K562 (cell line): ENCODE data around the gene TMEM176B. TPM values are rescaled to one million over a fixed set of nuclear protein-coding genes. Genes with fewer than 3 reads are reported as not detected.

Experiments
- ATAC-seq: fragments of 200-7000 bp; cut with Tn5 transposase; 3 replicates; pipeline ENCODE4 v1.9.1; 2020; ENCODE audit warnings: moderate library complexity
- BruUV-seq: library from RNA; stranded (reverse); fragments of 400-500 nt; replicated peaks from 2 replicates; lab custom pipeline; 2021; lab: Mats Ljungman, UMichigan
- CTCF ChIA-PET: fragments of 300-600 bp; formaldehyde crosslinking; extraction: SDS; loops from one replicate; lab custom pipeline; 2021; ENCODE audit warnings: low intra/inter-chr PET ratio; lab: Yijun Ruan, JAX
- POLR2A ChIA-PET: fragments of 300-600, 350-650 bp; sonication (Branson Sonifier 250); formaldehyde crosslinking; extraction: SDS; loops from one replicate; lab custom pipeline; 2021; ENCODE audit warnings: antibody characterized with exemption, inconsistent platforms; lab: Yijun Ruan, JAX
- DNase-seq, 4 experiments: peaks; one replicate each; pipeline versions ENCODE4 v3.0.0 to v3.0.0-alpha.2; 2011 to 2018; ENCODE audit warnings: low spot score in 3 of 4, mixed read lengths in 3 of 4; ENCODE audit errors: extremely low read depth in 1 of 4
- FAIRE-seq: peaks from 2 replicates; lab custom pipeline; 2011; peaks lifted over from hg19 to GRCh38; lab: Jason Lieb, UNC
- H2AFZ ChIP-seq: 2 replicates; pipeline ENCODE4 v1.6.0; 2011; ENCODE audit warnings: low read depth, low read length, control low read depth, inconsistent platforms
- H3K27ac ChIP-seq: fragments of 200-600 bp; 3 replicates; pipeline ENCODE4 v1.8.0; 2011; ENCODE audit warnings: low read depth, mild to moderate bottlenecking, control low read depth, inconsistent platforms, low read length, moderate library complexity, mixed read lengths; ENCODE audit errors: extremely low read depth
- H3K27me3 ChIP-seq, 2 experiments: fragments of 300-600 bp in 1 of 2; 2 replicates in 1 of 2; 3 replicates in 1 of 2; pipeline versions ENCODE4 v1.6.0 to v1.8.0; 2011; ENCODE audit warnings: inconsistent platforms in 2 of 2, low read length in 2 of 2, mild to moderate bottlenecking in 1 of 2, mixed read lengths in 1 of 2, moderate library complexity in 1 of 2; ENCODE audit not compliant: control insufficient read depth in 2 of 2, insufficient read depth in 2 of 2
- H3K36me3 ChIP-seq: fragments of 300-600 bp; 3 replicates; pipeline ENCODE4 v1.8.0; 2011; ENCODE audit warnings: mild to moderate bottlenecking, low read length, inconsistent platforms; ENCODE audit not compliant: control insufficient read depth, insufficient read depth
- H3K4me1 ChIP-seq, 2 experiments: fragments of 200-600 bp in 1 of 2; replicated peaks in 1 of 2; 2 replicates in 1 of 2; 3 replicates in 1 of 2; pipeline versions ENCODE4 v1.5.1 to v1.8.0; 2011; ENCODE audit warnings: inconsistent platforms in 2 of 2, low read length in 2 of 2, mild to moderate bottlenecking in 1 of 2, mixed read lengths in 1 of 2, moderate library complexity in 1 of 2; ENCODE audit not compliant: control insufficient read depth in 2 of 2, insufficient read depth in 2 of 2
- H3K4me2 ChIP-seq: 2 replicates; pipeline ENCODE4 v1.6.1; 2011; ENCODE audit warnings: low read length, control low read depth, inconsistent platforms, mixed read lengths; ENCODE audit not compliant: insufficient read depth
- H3K4me3 ChIP-seq: fragments of 200-600 bp; sonication (generic), shearing (Covaris generic); 2 replicates; pipeline ENCODE4 v1.5.1; 2016; ENCODE audit warnings: control low read depth, inconsistent platforms
- H3K79me2 ChIP-seq: fragments of 200-600 bp; 3 replicates; pipeline ENCODE4 v1.8.0; 2011; ENCODE audit warnings: low read length, inconsistent platforms; ENCODE audit not compliant: control insufficient read depth, insufficient read depth
- H3K9ac ChIP-seq, 2 experiments: 2 replicates each; pipeline versions ENCODE4 v1.6.0 to v1.6.1; 2011; ENCODE audit warnings: low read depth in 2 of 2, low read length in 2 of 2, control low read depth in 1 of 2, inconsistent platforms in 1 of 2, mild to moderate bottlenecking in 1 of 2, mixed read lengths in 1 of 2; ENCODE audit not compliant: insufficient read depth in 1 of 2
- H3K9me1 ChIP-seq: one replicate; pipeline ENCODE4 v1.6.0; 2011; ENCODE audit warnings: inconsistent platforms, mild to moderate bottlenecking, low read length, moderate library complexity; ENCODE audit not compliant: control insufficient read depth, insufficient read depth
- H3K9me3 ChIP-seq: replicated peaks from 2 replicates; pipeline ENCODE4 v1.5.1; 2011; ENCODE audit warnings: low read depth, low read length, inconsistent platforms; ENCODE audit not compliant: control insufficient read depth, insufficient read depth
- H4K20me1 ChIP-seq: replicated peaks from 2 replicates; pipeline ENCODE4 v1.6.1; 2011; ENCODE audit warnings: low read length, inconsistent platforms, mixed read lengths; ENCODE audit not compliant: control insufficient read depth, insufficient read depth
- ARHGAP35 ChIP-seq: fragments of 450-650 bp; IDR thresholded peaks from 2 replicates; pipeline ENCODE4 v1.6.1; 2018; ENCODE audit not compliant: partially characterized antibody
- ARNT ChIP-seq, 2 experiments: fragments of 450-650 bp; IDR thresholded peaks; 2 replicates each; pipeline ENCODE4 v1.6.1; 2016; ENCODE audit warnings: mild to moderate bottlenecking in 1 of 2
- BCOR ChIP-seq: fragments of 450-650 bp; IDR thresholded peaks from 2 replicates; pipeline ENCODE4 v1.6.1; 2016
- FOS ChIP-seq: IDR thresholded peaks from 3 replicates; pipeline ENCODE4 v1.6.1; 2011; ENCODE audit not compliant: insufficient read length; ENCODE audit errors: extremely low read depth
- MAZ ChIP-seq, 2 experiments: fragments of 450-650 bp in 1 of 2; sonication (generic) in 1 of 2; formaldehyde crosslinking; IDR thresholded peaks in 1 of 2; conservative IDR thresholded peaks in 1 of 2; 2 replicates each; pipeline versions ENCODE4 v1.4.0 to v1.5.0; 2020; ENCODE audit warnings: mild to moderate bottlenecking in 1 of 2, missing genetic modification reagents in 1 of 2
- RBM25 ChIP-seq: fragments of 200-400 bp; formaldehyde crosslinking; IDR thresholded peaks from 2 replicates; pipeline ENCODE4 v1.6.1; 2018; ENCODE audit warnings: low read length, low read depth, moderate library complexity; ENCODE audit not compliant: severe bottlenecking
- SREBF1 ChIP-seq: fragments of 150-350 bp; IDR thresholded peaks from 2 replicates; pipeline ENCODE4 v1.6.1; 2014; ENCODE audit warnings: antibody characterized with exemption, low read depth, low read length, borderline replicate concordance
- ZBTB17 ChIP-seq: fragments of 450-650 bp; formaldehyde crosslinking; IDR thresholded peaks from 2 replicates; pipeline ENCODE4 v1.4.0; 2020; ENCODE audit warnings: mild to moderate bottlenecking
- ZNF644 ChIP-seq: fragments of 200-800 bp; sonication (Bioruptor generic); IDR thresholded peaks from 2 replicates; pipeline ENCODE4 v1.6.1; 2016; ENCODE audit warnings: low read depth, missing genetic modification characterization, missing compliant biosample characterization
- WGBS: fragments of 100-300 bp; shearing (Covaris generic); methylation state at CpG from one replicate; pipeline ENCODE4 v1.1.6; 2016; ENCODE audit warnings: low coverage, mixed read lengths; ENCODE audit not compliant: insufficient coverage; ENCODE audit errors: missing lambda C conversion rate; 5-methylcytosine and 5-hydroxymethylcytosine counted together
- in situ Hi-C: fragments of 300-500 bp; cut with MboI; formaldehyde crosslinking; loops from 4 replicates; pipeline ENCODE4 v1.15.0; 2018; ENCODE audit warnings: inconsistent platforms, mixed read lengths
- intact Hi-C: fragments of 100-400 bp; cut with micrococcal nuclease; formaldehyde crosslinking; loops from 2 replicates; pipeline ENCODE4 v1.14.2; 2022
- polyA plus RNA-seq, 8 experiments: library from polyadenylated mRNA; depleted of rRNA in 4 of 8; stranded (reverse) in 5 of 8; unstranded in 3 of 8; fragments of >200 nt; fragmentation: Nextera tagmentation in 2 of 8; fragmentation: Illumina TruSeq in 1 of 8; extraction: Ambion mirVana in 2 of 8; extraction: Trizol in 1 of 8; gene quantifications; 2 replicates each; pipeline versions ENCODE4 v1.2.1 to v1.2.3, GENCODE V29; 2011 to 2014; ENCODE audit warnings: inconsistent platforms in 1 of 8, missing spikeins in 1 of 8
- total RNA-seq, 7 experiments: library from RNA; depleted of rRNA in 6 of 7; stranded (reverse); fragments of >200 nt in 6 of 7; fragmentation: Illumina TruSeq in 2 of 7; extraction: Trizol in 2 of 7; gene quantifications; 2 replicates each; pipeline versions ENCODE4 v1.2.1 to v1.2.3, GENCODE V29; 2011 to 2021; ENCODE audit warnings: low replicate concordance in 1 of 7

TMEM176B gene
- total and polyA plus RNA-seq, 9 of the 15 experiments (the other 6 are each of a cell fraction or from before 2014, with no cell fraction given) = 0.19 to 0.60 TPM; not detected in 7

DNA sequence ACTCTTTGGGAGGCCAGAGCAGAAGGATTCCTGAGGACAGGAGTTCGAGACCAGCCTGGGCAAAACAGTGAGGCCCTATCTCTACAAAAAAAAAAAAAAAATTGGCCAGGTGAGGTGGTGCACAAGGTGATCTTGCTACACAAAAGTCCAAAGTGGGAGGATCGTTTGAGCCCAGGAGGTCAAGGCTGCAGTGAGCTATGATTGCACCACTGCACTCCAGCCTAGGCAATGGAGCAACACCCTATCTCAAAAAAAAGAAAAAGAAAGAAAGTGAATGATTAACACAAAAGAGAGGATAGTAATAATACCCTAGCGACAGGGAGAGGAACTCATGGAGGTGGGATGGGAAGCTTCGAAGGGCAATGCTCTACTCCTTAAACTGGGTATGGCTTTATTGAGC, 30.4 kb downstream of the TMEM176B start:
- no peak for FAIRE-seq
- intact Hi-C loops (no loop called here), in situ Hi-C loops (loop anchor here (25.0 kb wide), 1 partner anchor 482 kb away; no protein-coding TSS in a partner anchor)
- Histone ChIP-seq H3K79me2 (no peaks in the 10 kb centered on the region), H4K20me1 (no peaks in the 10 kb centered on the region), H3K27ac (no peak overlapping the region), H2AFZ (no peak overlapping the region), H3K4me1 (no peaks in the 10 kb centered on the region), H3K9ac (no peak overlapping the region), H3K36me3 (no peaks in the 10 kb centered on the region), H3K4me2 (no peak overlapping the region), H3K9me3 (no peaks in the 10 kb centered on the region), H3K9me1 (no peaks in the 10 kb centered on the region), H3K27me3 (peaks cover 4 to 8% of the 10 kb centered on the region in 2 experiments; a peak in 3 of 5 replicates), H3K4me3 (no peak overlapping the region)
- BruUV-seq = no TSS peak
- no peak for DNase-seq
- CTCF ChIA-PET = no interaction called here
- TF ChIP-seq FOS (no peak), SREBF1 (no peak), ZNF644 (tag) (no peak), ARHGAP35 (no peak), MAZ (CRISPR knock-in tag; conservative IDR thresholded peaks at IDR 0.05 in 1 of 2, IDR thresholded peaks at IDR 0.05 in 1 of 2) (no peak), BCOR (no peak), RBM25 (no peak), ZBTB17 (CRISPR knock-in tag) (no peak), ARNT (IDR thresholded peaks at IDR 0.05) (no peak)
- POLR2A ChIA-PET = interaction anchor here (0.8 kb wide), 1 partner anchor 22 kb away, joined by 3 read pairs; no protein-coding TSS in a partner anchor
- WGBS = 0% methylated on average over 4 of the region's 4 CpGs
- ATAC-seq = no peak
